Stimulated activated naive B cell treated with anti-CD40 and anti-IgM and Interleukin-4, amounts not matched to agents 10 μg/mL and 1 μg/mL and 100 μg/mL, for 72 hours (primary cell): ENCODE data around the gene KRT6B.
"Not testable (repeated sequence)": the region's sequence is repeated elsewhere in the genome, so short reads cannot be mapped to it uniquely, and the experiment has no call there.

Source experiments
- ATAC-seq, 2 donors: fragments of 150-1000 bp; cut with Tn5 transposase; replicated peaks; 2 replicates each; pipeline ENCODE4 v1.10.0; 2021; ENCODE audit warnings: moderate library complexity in 1 of 2
- DNase-seq: peaks from one replicate; pipeline ENCODE4 v3.0.0; 2021
- H3K27ac Mint-ChIP-seq: one replicate; pipeline ENCODE4 v1.8.0; 2022; ENCODE audit warnings: mild to moderate bottlenecking, mixed read lengths
- H3K27me3 Mint-ChIP-seq, 2 donors: one replicate each; pipeline ENCODE4 v1.8.0; 2022; ENCODE audit warnings: mixed read lengths in 2 of 2
- H3K36me3 Mint-ChIP-seq, 2 donors: one replicate each; pipeline ENCODE4 v1.8.0; 2022; ENCODE audit warnings: mixed read lengths in 2 of 2, mild to moderate bottlenecking in 1 of 2
- H3K4me1 Mint-ChIP-seq, 2 donors: one replicate each; pipeline ENCODE4 v1.8.0; 2022; ENCODE audit warnings: mixed read lengths in 2 of 2, mild to moderate bottlenecking in 1 of 2
- H3K4me3 Mint-ChIP-seq, 2 donors: one replicate each; pipeline ENCODE4 v1.8.0; 2022; ENCODE audit warnings: mild to moderate bottlenecking in 2 of 2, mixed read lengths in 2 of 2, moderate library complexity in 1 of 2
- H3K9me3 Mint-ChIP-seq, 2 donors: one replicate each; pipeline ENCODE4 v1.8.0; 2022; ENCODE audit warnings: mixed read lengths in 2 of 2, mild to moderate bottlenecking in 1 of 2

The KRT6B gene

GRCh38 chr12:52452101-52452500, at the start of gene KRT6B:
Gene KRT6B, minus strand, starts transcription at chr12:52452146. Its CDS starts 68 bp downstream, at chr12:52452078.
- H3K27me3 Mint-ChIP-seq, result peaks cover 12 to 26% of the 10 kb centered on the region in 2 donors
- H3K4me1 Mint-ChIP-seq, result no peaks in the 10 kb centered on the region
- DNase-seq, result no peak
- no peak within 1 kb of the TSS for H3K27ac Mint-ChIP-seq
- ATAC-seq, result no peak
- no peaks in the 10 kb centered on the region for H3K9me3 Mint-ChIP-seq
- no peaks in the 10 kb centered on the region for H3K36me3 Mint-ChIP-seq
- no peak within 1 kb of the TSS for H3K4me3 Mint-ChIP-seq

- Mint-ChIP-seq H3K27ac (no peak overlapping the region), H3K4me1 (peaks cover 0 to under 1% of the 10 kb centered on the region in 2 donors), H3K4me3 (no peak overlapping the region), H3K27me3 (peaks cover 13 to 37% of the 10 kb centered on the region in 2 donors), H3K9me3 (peaks cover 0 to 5% of the 10 kb centered on the region in 2 donors), H3K36me3 (no peaks in the 10 kb centered on the region)
- ATAC-seq, result no peak
- no peak for DNase-seq
These were observed 49.5 kb upstream of the KRT6B start for GRCh38 chr12:52501490-52501889.

GRCh38 chr12:52500574-52500973, 48.6 kb upstream of the KRT6B start:
- DNase-seq, H3K27ac Mint-ChIP-seq, H3K4me1 Mint-ChIP-seq, H3K36me3 Mint-ChIP-seq, ATAC-seq, H3K9me3 Mint-ChIP-seq, H3K4me3 Mint-ChIP-seq: not testable (repeated sequence)
- peaks cover 8 to 29% of the 10 kb centered on the region in 2 donors for H3K27me3 Mint-ChIP-seq

GRCh38 chr12:52499806-52500560, 48.0 kb upstream of the KRT6B start:
- peaks cover 5 to 7% of the 10 kb centered on the region in 2 donors for H3K4me1 Mint-ChIP-seq
- peaks cover 8 to 23% of the 10 kb centered on the region in 2 donors for H3K27me3 Mint-ChIP-seq
- ATAC-seq, result no peak
- no peak for DNase-seq
- no peaks in the 10 kb centered on the region for H3K36me3 Mint-ChIP-seq
- peaks cover 0 to 5% of the 10 kb centered on the region in 2 donors for H3K9me3 Mint-ChIP-seq
- H3K4me3 Mint-ChIP-seq, result no peak overlapping the region
- H3K27ac Mint-ChIP-seq, result no peak overlapping the region

- DNase-seq, result no peak
- Mint-ChIP-seq H3K27me3 (peaks cover 12 to 23% of the 10 kb centered on the region in 2 donors), H3K4me3 (no peak overlapping the region), H3K9me3 (peaks cover 0 to 5% of the 10 kb centered on the region in 2 donors), H3K4me1 (peaks cover 5 to 7% of the 10 kb centered on the region in 2 donors), H3K36me3 (no peaks in the 10 kb centered on the region), H3K27ac (no peak overlapping the region)
- no peak for ATAC-seq
These were observed 47.0 kb upstream of the KRT6B start for GRCh38 chr12:52498946-52499345.

- no peak overlapping the region for H3K27ac Mint-ChIP-seq
- peaks cover 5 to 7% of the 10 kb centered on the region in 2 donors for H3K4me1 Mint-ChIP-seq
- no peak overlapping the region for H3K4me3 Mint-ChIP-seq
- H3K27me3 Mint-ChIP-seq, result peaks cover 18 to 32% of the 10 kb centered on the region in 2 donors
- H3K9me3 Mint-ChIP-seq, result peaks cover 0 to 5% of the 10 kb centered on the region in 2 donors
- H3K36me3 Mint-ChIP-seq, result no peaks in the 10 kb centered on the region
- no peak for DNase-seq
- no peak for ATAC-seq
These were observed 46.0 kb upstream of the KRT6B start for GRCh38 chr12:52497975-52498374.

- Mint-ChIP-seq H3K4me3 (no peak overlapping the region), H3K36me3 (no peaks in the 10 kb centered on the region), H3K27me3 (peaks cover 25 to 34% of the 10 kb centered on the region in 2 donors), H3K27ac (no peak overlapping the region), H3K9me3 (peaks cover 0 to 1% of the 10 kb centered on the region in 2 donors), H3K4me1 (peaks cover 5 to 7% of the 10 kb centered on the region in 2 donors)
- no peak for DNase-seq
- no peak for ATAC-seq
These were observed 44.7 kb upstream of the KRT6B start for GRCh38 chr12:52496590-52497071.

GRCh38 chr12:52496054-52496453, 44.1 kb upstream of the KRT6B start:
- H3K4me3 Mint-ChIP-seq, result no peak overlapping the region
- H3K9me3 Mint-ChIP-seq, result peaks cover 0 to 1% of the 10 kb centered on the region in 2 donors
- H3K27ac Mint-ChIP-seq, result no peak overlapping the region
- DNase-seq (no peak), ATAC-seq (no peak)
- peaks cover 25 to 38% of the 10 kb centered on the region in 2 donors for H3K27me3 Mint-ChIP-seq
- peaks cover 5 to 7% of the 10 kb centered on the region in 2 donors for H3K4me1 Mint-ChIP-seq
- H3K36me3 Mint-ChIP-seq, result no peaks in the 10 kb centered on the region

GRCh38 chr12:52495389-52495788, 43.4 kb upstream of the KRT6B start:
- Mint-ChIP-seq H3K27ac (no peak overlapping the region), H3K4me1 (peaks cover 5 to 7% of the 10 kb centered on the region in 2 donors), H3K9me3 (peaks cover 0 to 1% of the 10 kb centered on the region in 2 donors), H3K27me3 (peaks cover 25 to 40% of the 10 kb centered on the region in 2 donors), H3K4me3 (no peak overlapping the region), H3K36me3 (no peaks in the 10 kb centered on the region)
- DNase-seq (no peak), ATAC-seq (no peak)

GRCh38 chr12:52494518-52494917, 42.6 kb upstream of the KRT6B start:
- peaks cover 0 to 1% of the 10 kb centered on the region in 2 donors for H3K9me3 Mint-ChIP-seq
- peaks cover 25 to 40% of the 10 kb centered on the region in 2 donors for H3K27me3 Mint-ChIP-seq
- ATAC-seq (no peak), DNase-seq (no peak)
- no peak overlapping the region for H3K4me3 Mint-ChIP-seq
- no peak overlapping the region for H3K27ac Mint-ChIP-seq
- peaks cover 5 to 7% of the 10 kb centered on the region in 2 donors for H3K4me1 Mint-ChIP-seq
- H3K36me3 Mint-ChIP-seq, result no peaks in the 10 kb centered on the region

- no peak overlapping the region for H3K27ac Mint-ChIP-seq
- peaks cover 25 to 40% of the 10 kb centered on the region in 2 donors for H3K27me3 Mint-ChIP-seq
- H3K4me3 Mint-ChIP-seq, result no peak overlapping the region
- ATAC-seq (no peak), DNase-seq (no peak)
- peaks cover 5 to 7% of the 10 kb centered on the region in 2 donors for H3K4me1 Mint-ChIP-seq
- peaks cover 0 to 1% of the 10 kb centered on the region in 2 donors for H3K9me3 Mint-ChIP-seq
- H3K36me3 Mint-ChIP-seq, result no peaks in the 10 kb centered on the region
These were observed 42.2 kb upstream of the KRT6B start for GRCh38 chr12:52494100-52494499.

- Mint-ChIP-seq H3K36me3 (no peaks in the 10 kb centered on the region), H3K4me3 (no peak within 1 kb of the TSS), H3K27ac (no peak within 1 kb of the TSS), H3K9me3 (peaks cover 0 to 1% of the 10 kb centered on the region in 2 donors), H3K4me1 (peaks cover 5 to 7% of the 10 kb centered on the region in 2 donors), H3K27me3 (peaks cover 21 to 42% of the 10 kb centered on the region in 2 donors)
- no peak for DNase-seq
- ATAC-seq, result no peak
These were observed 41.2 kb upstream of the KRT6B start, which contains the start of gene KRT6A for GRCh38 chr12:52493172-52493571. Gene KRT6A, minus strand, starts transcription at chr12:52493257. Its CDS starts 69 bp downstream, at chr12:52493188.

GRCh38 chr12:52492405-52492804, 40.5 kb upstream of the KRT6B start:
- not testable (repeated sequence) for H3K27ac Mint-ChIP-seq, ATAC-seq, H3K36me3 Mint-ChIP-seq, H3K4me1 Mint-ChIP-seq, H3K9me3 Mint-ChIP-seq, H3K4me3 Mint-ChIP-seq, DNase-seq
- H3K27me3 Mint-ChIP-seq, result peaks cover 18 to 39% of the 10 kb centered on the region in 2 donors

- H3K27me3 Mint-ChIP-seq, result peaks cover 21 to 37% of the 10 kb centered on the region in 2 donors
- not testable (repeated sequence) for H3K4me1 Mint-ChIP-seq, H3K27ac Mint-ChIP-seq, DNase-seq, H3K36me3 Mint-ChIP-seq, H3K9me3 Mint-ChIP-seq, H3K4me3 Mint-ChIP-seq, ATAC-seq
These were observed 39.5 kb upstream of the KRT6B start for GRCh38 chr12:52491495-52491894.

- peaks cover 24 to 50% of the 10 kb centered on the region in 2 donors for H3K27me3 Mint-ChIP-seq
- H3K36me3 Mint-ChIP-seq, result no peaks in the 10 kb centered on the region
- peaks cover 9 to 13% of the 10 kb centered on the region in 2 donors for H3K9me3 Mint-ChIP-seq
- ATAC-seq (no peak), DNase-seq (no peak)
- no peak overlapping the region for H3K4me3 Mint-ChIP-seq
- no peak overlapping the region for H3K27ac Mint-ChIP-seq
- no peaks in the 10 kb centered on the region for H3K4me1 Mint-ChIP-seq
These were observed 36.8 kb upstream of the KRT6B start for GRCh38 chr12:52488736-52489135.
